HG02884 (cell line): Measurements from ENCODE around the gene TAS2R40.

ENCODE experiments used
- ATAC-seq: cut with Tn5 transposase; IDR thresholded peaks from one replicate; pipeline ENCODE4 v1.9.1; 2021; ENCODE audit warnings: mild to moderate bottlenecking, moderate library complexity; ENCODE audit not compliant: unreplicated experiment

TAS2R40 gene

GRCh38 chr7:143222782-143223181 is 945 bp downstream of the TAS2R40 start:
- no peak for ATAC-seq

GRCh38 chr7:143223784-143224183 is 1.9 kb downstream of the TAS2R40 start:
- ATAC-seq = no peak

DNA sequence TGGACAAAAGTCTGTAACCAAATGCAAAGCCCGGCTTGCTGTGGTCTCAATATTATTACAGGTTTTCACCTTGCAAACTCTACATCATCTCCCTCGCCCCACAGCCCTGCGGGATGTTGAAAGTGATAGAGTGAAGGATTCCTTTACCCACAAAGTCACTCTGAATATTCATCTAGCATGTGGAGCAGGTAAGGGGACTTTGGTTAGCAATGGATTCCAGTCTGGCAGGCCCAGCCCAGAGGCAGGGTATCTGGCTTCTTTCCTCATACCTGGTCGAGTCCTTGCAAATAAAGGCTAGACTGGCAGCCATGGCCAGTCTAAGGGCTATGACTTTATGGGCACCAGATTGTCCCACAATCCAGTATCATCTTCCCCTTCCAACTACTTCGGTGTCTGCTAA is 3.2 kb downstream of the TAS2R40 start:
- ATAC-seq = no peak

GRCh38 chr7:143227806-143228205 is 6.0 kb downstream of the TAS2R40 start:
- ATAC-seq = no peak

GRCh38 chr7:143229054-143229790 is 7.4 kb downstream of the TAS2R40 start:
- ATAC-seq = no peak

DNA sequence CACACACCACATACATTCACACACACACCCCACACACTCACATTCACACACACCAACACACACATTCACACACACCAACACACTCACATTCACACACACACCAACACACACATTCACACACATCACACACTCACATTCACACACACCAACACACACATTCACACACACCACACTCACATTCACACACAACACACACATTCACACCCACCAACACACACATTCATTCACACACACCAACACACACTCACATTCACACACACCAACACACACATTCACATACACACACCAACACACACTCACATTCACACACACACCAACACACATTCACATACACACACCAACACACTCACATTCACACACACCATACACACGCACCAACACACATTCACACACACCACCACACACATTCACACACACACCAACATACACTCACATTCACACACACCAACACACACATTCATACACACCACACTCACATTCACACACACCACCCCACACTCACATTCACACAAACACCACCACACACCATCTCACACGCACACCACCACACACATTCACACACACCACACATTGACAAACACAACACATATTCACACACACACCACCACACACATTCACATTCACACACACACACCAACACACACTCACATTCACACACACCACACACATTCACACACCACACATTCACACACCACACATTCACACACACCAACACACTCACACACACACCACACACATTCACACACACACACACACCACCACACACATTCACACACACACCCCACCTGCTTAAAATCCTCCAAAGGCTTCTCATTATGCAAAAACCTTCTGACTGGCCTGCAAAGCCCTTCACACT is 9.0 kb downstream of the TAS2R40 start:
- ATAC-seq = no peak

GRCh38 chr7:143233816-143234532 is 12.1 kb downstream of the TAS2R40 start:
- ATAC-seq = no peak

DNA sequence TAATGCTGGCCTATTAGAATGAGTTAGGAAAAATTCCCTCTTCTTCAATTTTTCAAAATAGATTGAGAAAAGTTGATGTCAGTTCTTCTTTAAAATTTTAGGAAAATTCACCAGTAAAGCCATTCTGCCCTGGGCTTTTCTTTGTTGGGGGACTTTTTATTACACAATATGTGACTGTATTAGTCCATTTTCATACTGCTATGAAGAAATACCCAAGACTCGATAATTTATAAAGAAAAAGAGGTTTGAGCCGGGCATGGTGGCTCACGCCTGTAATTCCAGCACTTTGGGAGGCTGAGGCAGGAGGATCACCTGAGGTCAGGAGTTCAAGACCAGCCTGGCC is 12.7 kb downstream of the TAS2R40 start:
- no peak for ATAC-seq

- no peak for ATAC-seq
Observed at GRCh38 chr7:143235561-143235960, 13.7 kb downstream of the TAS2R40 start.

- no peak for ATAC-seq
Observed at GRCh38 chr7:143236408-143236990, 14.7 kb downstream of the TAS2R40 start.

- ATAC-seq = no peak
Observed at GRCh38 chr7:143237366-143237765, 15.5 kb downstream of the TAS2R40 start.

DNA sequence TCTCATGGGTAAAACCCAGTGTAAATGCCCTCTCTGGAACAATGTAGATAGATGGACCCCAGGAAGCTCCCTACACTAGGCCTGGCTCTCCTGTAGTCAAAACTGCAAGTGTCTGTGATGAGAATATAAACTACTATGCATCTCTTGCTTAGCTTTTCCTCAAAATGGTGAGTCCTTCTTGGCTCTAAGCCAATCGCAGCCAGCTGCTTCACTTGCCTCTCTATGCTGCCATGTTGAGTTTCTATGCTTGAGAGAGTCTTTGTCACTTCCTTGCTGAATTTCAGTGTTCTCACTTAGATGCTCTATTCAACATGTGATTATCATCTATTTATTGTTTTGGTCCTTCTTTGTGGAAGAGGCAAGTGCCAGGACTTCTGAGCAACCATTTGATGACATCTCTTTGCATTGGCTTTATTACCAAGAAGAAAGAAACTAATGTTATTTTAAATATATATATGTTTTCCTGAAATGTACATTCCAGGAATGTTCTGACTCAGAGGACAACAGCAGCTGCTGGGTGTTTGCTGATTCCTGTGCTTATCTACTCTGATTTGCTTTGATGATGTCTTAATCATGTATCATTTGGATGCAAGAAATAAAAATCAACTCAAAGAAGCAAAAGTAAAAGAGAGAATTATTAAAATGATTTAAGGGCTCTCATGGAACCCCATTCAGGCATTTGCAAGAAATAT is 16.6 kb downstream of the TAS2R40 start:
- ATAC-seq = no peak

- ATAC-seq = no peak
Observed at GRCh38 chr7:143239813-143240212, 18.0 kb downstream of the TAS2R40 start.

DNA sequence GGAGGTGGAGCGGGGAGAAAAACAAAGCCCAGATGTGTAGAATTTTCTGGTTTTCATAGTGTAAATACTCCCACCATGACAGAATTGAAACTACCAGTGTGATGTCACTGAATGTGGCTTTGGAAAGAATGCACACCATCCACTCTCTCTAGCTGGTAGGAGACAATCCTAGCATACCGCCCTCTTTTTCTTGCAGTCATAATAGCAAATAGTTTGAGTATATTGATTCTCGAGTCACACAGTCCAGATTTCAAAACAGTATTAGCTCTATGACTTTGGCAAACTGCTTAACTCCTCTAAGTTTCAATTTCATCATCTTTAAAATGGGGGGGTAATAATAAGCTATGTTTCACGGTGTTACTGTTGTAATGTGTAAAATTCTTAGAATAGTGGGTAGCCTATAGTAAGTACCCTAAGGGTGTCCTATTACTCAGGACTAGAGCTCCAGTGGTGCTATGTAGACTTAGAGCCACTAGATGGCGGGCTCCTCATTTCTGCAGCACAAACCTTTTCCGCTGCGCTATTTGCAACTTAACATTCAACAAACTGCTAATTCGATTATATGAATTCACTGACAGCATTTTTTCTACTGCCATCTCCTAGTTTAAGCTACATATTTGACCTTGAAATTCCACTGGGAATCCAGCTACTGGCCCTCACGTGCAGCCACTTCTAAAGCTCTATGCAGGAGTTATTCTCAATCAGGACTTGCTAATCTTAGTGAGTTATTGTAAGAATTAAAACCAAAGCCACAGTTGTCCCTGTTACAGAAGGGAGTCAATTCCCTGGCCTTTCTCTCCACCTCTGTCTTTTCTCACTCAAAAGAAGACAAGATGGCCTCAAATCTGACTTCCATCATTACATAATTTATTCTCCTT is 18.7 kb downstream of the TAS2R40 start:
- peak; percentile 94 for ATAC-seq

- no peak for ATAC-seq
Observed at GRCh38 chr7:143242306-143242705, 20.5 kb downstream of the TAS2R40 start.

- no peak for ATAC-seq
Observed at GRCh38 chr7:143243111-143243510, 21.3 kb downstream of the TAS2R40 start.

GRCh38 chr7:143243614-143244013 is 21.8 kb downstream of the TAS2R40 start:
- ATAC-seq = no peak

- no peak for ATAC-seq
Observed at GRCh38 chr7:143244321-143244720, 22.5 kb downstream of the TAS2R40 start.

DNA sequence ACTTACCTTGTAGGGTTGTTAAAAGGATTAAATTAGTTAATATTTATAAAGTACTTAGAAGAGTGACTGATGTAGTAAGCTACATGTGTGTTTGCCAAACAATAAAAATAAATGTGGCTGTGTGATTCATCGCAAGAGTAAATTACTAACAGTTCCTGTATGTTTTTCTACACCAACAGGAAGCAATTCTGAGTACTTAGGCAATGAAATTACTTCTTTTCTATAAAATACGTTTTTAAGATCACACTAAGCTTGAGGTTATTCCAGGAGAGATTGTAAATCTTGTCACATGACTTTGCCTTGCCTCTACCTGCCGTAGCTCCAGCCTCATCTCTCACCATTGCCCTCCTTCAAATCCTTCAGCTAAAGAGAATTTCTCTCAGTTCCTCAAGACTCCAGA is 23.3 kb downstream of the TAS2R40 start:
- ATAC-seq = no peak

- no peak for ATAC-seq
Observed at GRCh38 chr7:143247372-143247771, 25.5 kb downstream of the TAS2R40 start.
